Measurements from ENCODE around the gene GADD45B.
"Not testable (repeated sequence)": the region's sequence is repeated elsewhere in the genome, so short reads cannot be mapped to it uniquely, and the experiment has no call there.

DNA sequence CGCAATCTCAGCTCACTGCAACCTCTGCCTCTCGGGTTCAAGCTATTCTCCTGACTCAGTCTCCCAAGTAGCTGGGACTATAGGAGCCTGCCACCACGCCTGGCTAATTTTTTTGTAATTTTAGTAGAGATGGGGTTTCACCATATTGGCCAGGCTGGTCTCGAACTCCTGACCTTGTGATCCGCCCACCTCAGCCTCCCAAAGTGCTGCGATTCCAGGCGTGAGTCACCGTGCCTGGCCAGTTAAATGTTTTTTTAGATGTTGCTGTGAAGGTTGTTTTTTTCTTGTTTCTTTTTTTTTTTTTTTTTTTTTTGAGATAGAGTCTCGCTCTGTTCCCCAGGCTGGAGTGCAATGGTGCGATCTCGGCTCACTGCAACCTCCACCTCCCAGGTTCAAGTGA lies 42.9 kb downstream of the GADD45B start:
- TF ChIP-seq, protein P1, sequence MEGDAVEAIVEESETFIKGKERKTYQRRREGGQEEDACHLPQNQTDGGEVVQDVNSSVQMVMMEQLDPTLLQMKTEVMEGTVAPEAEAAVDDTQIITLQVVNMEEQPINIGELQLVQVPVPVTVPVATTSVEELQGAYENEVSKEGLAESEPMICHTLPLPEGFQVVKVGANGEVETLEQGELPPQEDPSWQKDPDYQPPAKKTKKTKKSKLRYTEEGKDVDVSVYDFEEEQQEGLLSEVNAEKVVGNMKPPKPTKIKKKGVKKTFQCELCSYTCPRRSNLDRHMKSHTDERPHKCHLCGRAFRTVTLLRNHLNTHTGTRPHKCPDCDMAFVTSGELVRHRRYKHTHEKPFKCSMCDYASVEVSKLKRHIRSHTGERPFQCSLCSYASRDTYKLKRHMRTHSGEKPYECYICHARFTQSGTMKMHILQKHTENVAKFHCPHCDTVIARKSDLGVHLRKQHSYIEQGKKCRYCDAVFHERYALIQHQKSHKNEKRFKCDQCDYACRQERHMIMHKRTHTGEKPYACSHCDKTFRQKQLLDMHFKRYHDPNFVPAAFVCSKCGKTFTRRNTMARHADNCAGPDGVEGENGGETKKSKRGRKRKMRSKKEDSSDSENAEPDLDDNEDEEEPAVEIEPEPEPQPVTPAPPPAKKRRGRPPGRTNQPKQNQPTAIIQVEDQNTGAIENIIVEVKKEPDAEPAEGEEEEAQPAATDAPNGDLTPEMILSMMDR (IDR thresholded peaks at IDR 0.05) = not testable (repeated sequence)
- TF ChIP-seq POLR2AphosphoS5 (IDR thresholded peaks at IDR 0.05) = not testable (repeated sequence)

All from breast epithelium (tissue), 3 donors.